Psoas muscle (tissue), 8 donors: ENCODE results near the gene SLC35G6. TPM values are rescaled to one million over a fixed set of nuclear protein-coding genes. Genes with fewer than 3 reads are reported as not detected.

Experiments used
- ATAC-seq, 4 donors: fragments of 200-7000 bp; cut with Tn5 transposase; one replicate each; pipeline ENCODE4 v1.9.1; 2020; ENCODE audit warnings: moderate library complexity in 3 of 4, mild to moderate bottlenecking in 2 of 4
- DNase-seq, 2 donors: peaks; one replicate each; pipeline ENCODE4 v3.0.0-alpha.2; 2020
- H3K27ac ChIP-seq: fragments of 200-600 bp; one replicate; pipeline ENCODE4 v1.8.0; 2022
- H3K27me3 ChIP-seq, 3 donors: fragments of 200-600 bp in 1 of 3; one replicate each; pipeline versions ENCODE4 v1.6.1 to v1.8.0; 2013 to 2022; ENCODE audit warnings: low read length in 2 of 3, mild to moderate bottlenecking in 2 of 3, moderate library complexity in 1 of 3; ENCODE audit not compliant: insufficient read depth in 3 of 3
- H3K36me3 ChIP-seq, 2 donors: fragments of 200-600 bp in 1 of 2; one replicate each; pipeline versions ENCODE4 v1.6.1 to v1.8.0; 2013 to 2022; ENCODE audit warnings: low read depth in 1 of 2, mild to moderate bottlenecking in 1 of 2, moderate library complexity in 1 of 2; ENCODE audit not compliant: insufficient read depth in 1 of 2
- H3K4me1 ChIP-seq: fragments of 200-600 bp; one replicate; pipeline ENCODE4 v1.8.0; 2022
- H3K4me3 ChIP-seq: fragments of 200-600 bp; one replicate; pipeline ENCODE4 v1.8.0; 2022; ENCODE audit warnings: mild to moderate bottlenecking
- H3K9me3 ChIP-seq: fragments of 200-600 bp; one replicate; pipeline ENCODE4 v1.8.0; 2022
- CTCF ChIP-seq: fragments of 200-600 bp; IDR thresholded peaks from one replicate; pipeline ENCODE4 v1.8.0; 2022; ENCODE audit warnings: antibody characterized with exemption
- WGBS, 3 donors: extraction: QIAGEN DNeasy Blood & Tissue Kit; methylation state at CpG; one replicate each; pipeline versions ENCODE4 v1.1.6 to v1.1.7; 2013; 5-methylcytosine and 5-hydroxymethylcytosine counted together
- intact Hi-C, 2 donors: fragments of 100-400 bp; cut with DNase I; formaldehyde crosslinking; loops; one replicate each; pipeline versions ENCODE4 v1.11.0 to v1.14.2; 2022
- polyA plus RNA-seq, 3 donors: library from polyadenylated mRNA; stranded (reverse); fragments of 200-250 nt; gene quantifications; one replicate each; pipeline ENCODE4 v1.2.3, GENCODE V29; 2013
- total RNA-seq, 4 donors: library from RNA; stranded (reverse); fragmentation: NEBNext Ultra II Directional in 2 of 4; extraction: Animal tissue kit (Norgen Biotek cat#: 25700) in 2 of 4; gene quantifications; one replicate each; pipeline versions ENCODE4 v1.2.1 to v1.2.4, GENCODE V29; 2021 to 2023
- donor health status: healthy with polysubstance abuse.
- donor health status: DM: no; HTN: no; CAD: no; lungs with moderate emphysema.
- donor health status: Bipolar disorder and iron deficiency.
- donor health status: healthy.
- donor health status: DM: yes; HTN: yes; CAD: no.
- donor health status: DM: no; HTN: no; CAD: no.
- donor health status: DM: no; HTN: no; CAD: no.
- donor health status: DM: yes; HTN: yes; CAD: no.

The SLC35G6 gene
- total and polyA plus RNA-seq, 7 donors = 0.05 TPM; not detected in 6

GRCh38 chr17:7464081-7464480 lies 17.2 kb upstream of the SLC35G6 start:
- DNase-seq (no peak), ATAC-seq (no peak)
- TF ChIP-seq CTCF = no peak
- Histone ChIP-seq H3K9me3 (no peaks in the 10 kb centered on the region), H3K4me3 (no peak overlapping the region), H3K4me1 (peaks cover 17% of the 10 kb centered on the region), H3K27me3 (no peaks in the 10 kb centered on the region), H3K36me3 (peaks cover 0 to 47% of the 10 kb centered on the region in 2 donors), H3K27ac (no peak overlapping the region)
- 88 to 94% (median 94%) methylated on average over 9 of the region's 9 CpGs for WGBS, 3 donors
- intact Hi-C loops = no loop called here

GRCh38 chr17:7465597-7466275 lies 15.5 kb upstream of the SLC35G6 start:
- 84 to 88% (median 87%) methylated on average over 32 to 33 of the region's 33 CpGs for whole genome bisulfite sequencing, 3 donors
- ATAC-seq = peak in 2 of 4 donors; percentile 1 to 3
- peaks cover 24% of the 10 kb centered on the region for H3K4me1 ChIP-seq
- no peaks in the 10 kb centered on the region for H3K27me3 ChIP-seq
- no peak for DNase-seq
- peak overlapping the region; percentile 66 for H3K27ac ChIP-seq
- peaks cover 0 to 47% of the 10 kb centered on the region in 2 donors for H3K36me3 ChIP-seq
- intact Hi-C loops = no loop called here
- no peak overlapping the region for H3K4me3 ChIP-seq
- H3K9me3 ChIP-seq = no peaks in the 10 kb centered on the region
- TF ChIP-seq CTCF = no peak

GRCh38 chr17:7466318-7466638 lies 15.0 kb upstream of the SLC35G6 start:
- Histone ChIP-seq H3K9me3 (no peaks in the 10 kb centered on the region), H3K4me3 (no peak overlapping the region), H3K27ac (peak overlapping the region; percentile 66), H3K4me1 (peaks cover 27% of the 10 kb centered on the region), H3K36me3 (peaks cover 0 to 47% of the 10 kb centered on the region in 2 donors), H3K27me3 (no peaks in the 10 kb centered on the region)
- whole genome bisulfite sequencing, 3 donors = 59 to 65% (median 62%) methylated on average over 9 of the region's 9 CpGs
- intact Hi-C loops = no loop called here
- DNase-seq (no peak), ATAC-seq (no peak)
- TF ChIP-seq CTCF = no peak

GRCh38 chr17:7466639-7467341 lies 14.5 kb upstream of the SLC35G6 start:
- intact Hi-C loops = no loop called here
- peaks cover 31% of the 10 kb centered on the region for H3K4me1 ChIP-seq
- ATAC-seq = peak; percentile 62 to 73 (median 66)
- no peaks in the 10 kb centered on the region for H3K9me3 ChIP-seq
- peak; percentile 83 to 90 for DNase-seq
- H3K4me3 ChIP-seq = no peak overlapping the region
- peak overlapping the region; percentile 66 for H3K27ac ChIP-seq
- H3K27me3 ChIP-seq = no peaks in the 10 kb centered on the region
- WGBS, 3 donors = 40 to 68% (median 48%) methylated on average over 15 to 16 of the region's 16 CpGs
- peaks cover 0 to 44% of the 10 kb centered on the region in 2 donors for H3K36me3 ChIP-seq
- TF ChIP-seq CTCF = no peak
